HG02852 (cell line): ENCODE results near the gene MYO7A.

ENCODE experiments used
- ATAC-seq: cut with Tn5 transposase; IDR thresholded peaks from one replicate; pipeline ENCODE4 v1.9.1; 2021; ENCODE audit warnings: mild to moderate bottlenecking, moderate library complexity; ENCODE audit not compliant: unreplicated experiment

Gene MYO7A

DNA sequence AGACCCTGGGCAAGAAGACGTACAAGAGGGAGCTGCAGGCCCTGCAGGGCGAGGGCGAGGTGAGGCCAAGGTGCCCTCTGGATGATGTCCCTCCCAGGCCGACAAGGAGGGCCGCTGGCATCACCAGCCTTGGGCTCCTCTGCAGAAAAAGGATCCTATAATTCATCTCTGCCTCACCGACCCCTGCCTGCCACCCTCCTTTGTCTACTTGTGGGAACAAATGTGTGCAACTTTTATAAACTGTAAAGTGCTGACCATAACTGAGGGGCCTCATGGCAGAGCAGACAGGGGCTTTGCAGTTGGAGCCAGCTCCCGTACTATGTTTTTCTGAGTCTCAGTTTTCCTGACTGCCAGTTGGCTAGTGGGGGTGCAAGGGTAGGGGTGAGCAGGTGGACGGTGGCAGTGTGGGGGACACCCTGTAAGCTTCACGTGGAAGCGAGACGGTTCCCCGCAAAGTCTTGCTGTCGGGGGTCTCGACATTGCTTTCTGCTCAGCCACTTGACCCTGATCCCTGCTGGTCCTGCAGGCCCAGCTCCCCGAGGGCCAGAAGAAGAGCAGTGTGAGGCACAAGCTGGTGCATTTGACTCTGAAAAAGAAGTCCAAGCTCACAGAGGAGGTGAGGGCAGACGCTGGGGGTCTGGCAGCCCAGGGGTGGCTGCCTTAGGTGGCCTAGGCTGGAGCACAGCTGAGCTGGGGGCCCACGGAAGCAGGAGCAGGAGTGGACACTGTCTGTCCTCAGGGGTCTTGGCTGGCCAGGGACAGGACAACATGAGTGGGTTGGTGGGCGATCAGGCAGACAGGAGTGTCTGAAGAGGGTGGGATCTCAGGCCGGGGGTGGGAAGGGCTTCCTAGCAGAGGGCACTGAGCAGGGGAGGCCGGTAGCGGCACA, 54.7 kb downstream of the MYO7A start:
- ATAC-seq: no peak

- no peak for ATAC-seq
Observed at GRCh38 chr11:77183431-77183984, 55.5 kb downstream of the MYO7A start.

DNA sequence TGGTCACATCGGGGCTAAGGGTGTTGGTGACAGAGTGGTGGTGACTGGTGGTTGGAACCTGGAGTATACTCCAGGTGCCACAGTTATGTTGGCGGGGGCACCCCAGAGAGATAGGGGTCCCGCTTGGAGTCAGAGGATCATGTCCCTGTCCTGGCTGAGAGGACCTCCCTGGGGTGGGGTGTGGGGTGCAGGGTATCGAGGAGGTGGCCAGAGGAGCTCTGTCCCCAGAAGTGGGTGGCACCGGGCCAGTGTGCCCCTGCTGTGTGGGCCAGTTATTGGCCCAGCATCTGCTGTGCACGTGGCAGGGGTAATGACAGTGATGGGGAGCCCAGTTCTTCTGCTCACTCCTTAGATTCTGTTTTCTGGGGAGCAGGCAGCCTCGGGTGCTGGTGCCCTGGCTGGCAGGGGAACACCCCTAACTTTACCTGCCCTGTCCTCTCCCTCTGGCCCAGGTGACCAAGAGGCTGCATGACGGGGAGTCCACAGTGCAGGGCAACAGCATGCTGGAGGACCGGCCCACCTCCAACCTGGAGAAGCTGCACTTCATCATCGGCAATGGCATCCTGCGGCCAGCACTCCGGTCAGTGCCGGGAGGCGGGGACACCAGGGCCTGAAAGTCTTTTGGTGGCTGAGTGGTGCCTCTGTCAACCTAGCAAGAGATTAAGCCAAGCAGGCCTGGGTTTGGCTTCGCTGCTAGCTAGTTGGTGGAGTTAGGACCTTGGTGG, 56.3 kb downstream of the MYO7A start:
- ATAC-seq: no peak

DNA sequence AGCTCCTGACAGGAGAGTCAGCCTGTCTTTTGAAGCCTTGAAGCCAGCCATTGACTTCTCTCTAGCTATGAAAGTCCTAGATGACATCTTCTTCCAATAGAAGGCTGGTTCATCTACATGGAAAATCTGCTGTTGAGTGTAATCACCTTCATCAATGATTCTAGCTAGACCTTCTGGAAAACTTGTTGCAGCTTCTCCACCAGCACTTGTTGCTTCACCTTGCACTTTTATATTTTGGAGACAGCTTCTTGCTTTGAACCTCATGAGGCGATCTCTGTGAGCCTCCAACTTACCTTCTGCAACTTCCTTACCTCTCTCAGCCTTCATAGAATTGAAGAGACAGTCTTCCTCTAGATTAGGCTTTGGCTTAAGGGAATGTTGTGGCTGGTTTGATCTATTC, 58.3 kb downstream of the MYO7A start:
- ATAC-seq: no peak

- no peak for ATAC-seq
Observed at GRCh38 chr11:77187111-77187750, 59.2 kb downstream of the MYO7A start.

DNA sequence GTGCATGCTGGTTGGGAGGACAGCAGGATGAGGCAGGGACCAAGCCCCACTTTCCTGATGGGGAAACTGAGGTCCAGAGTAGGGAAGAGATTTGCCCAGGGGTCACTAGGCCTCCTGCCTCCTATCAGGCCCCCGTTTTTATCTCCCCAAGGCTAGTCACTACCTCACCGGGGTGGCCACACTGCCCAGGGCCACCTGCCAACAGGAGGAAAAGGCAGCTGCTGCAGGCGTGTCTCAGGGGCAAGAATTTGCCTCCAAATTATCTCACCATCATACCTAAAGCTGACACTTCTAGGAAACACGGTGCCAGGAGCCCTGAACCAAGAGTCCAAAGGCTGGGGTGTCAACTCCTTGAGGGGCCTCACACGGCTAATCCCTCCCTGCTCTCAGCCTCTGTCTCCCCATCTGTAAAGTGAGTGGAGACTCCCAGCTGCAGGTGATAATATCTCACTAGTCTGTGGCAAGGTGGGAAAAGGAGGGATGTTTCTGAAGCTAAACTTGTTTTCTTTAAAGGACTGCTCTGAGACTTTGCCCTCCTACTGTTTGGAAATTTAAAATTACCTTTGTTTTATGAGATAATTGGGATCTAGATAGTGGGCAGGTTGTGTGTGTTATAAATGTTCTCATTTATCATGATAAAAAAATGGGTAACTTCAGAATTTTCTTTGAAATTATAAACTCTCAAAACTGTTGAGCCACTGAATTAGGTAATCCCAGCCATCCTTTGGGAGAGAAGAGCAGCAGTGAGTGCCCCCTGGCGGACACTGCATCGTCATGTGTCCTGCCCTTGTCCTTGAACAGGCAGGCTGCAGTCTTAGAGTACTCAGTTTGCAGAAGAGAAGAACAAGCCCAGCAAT, 60.0 kb downstream of the MYO7A start:
- no peak for ATAC-seq

DNA sequence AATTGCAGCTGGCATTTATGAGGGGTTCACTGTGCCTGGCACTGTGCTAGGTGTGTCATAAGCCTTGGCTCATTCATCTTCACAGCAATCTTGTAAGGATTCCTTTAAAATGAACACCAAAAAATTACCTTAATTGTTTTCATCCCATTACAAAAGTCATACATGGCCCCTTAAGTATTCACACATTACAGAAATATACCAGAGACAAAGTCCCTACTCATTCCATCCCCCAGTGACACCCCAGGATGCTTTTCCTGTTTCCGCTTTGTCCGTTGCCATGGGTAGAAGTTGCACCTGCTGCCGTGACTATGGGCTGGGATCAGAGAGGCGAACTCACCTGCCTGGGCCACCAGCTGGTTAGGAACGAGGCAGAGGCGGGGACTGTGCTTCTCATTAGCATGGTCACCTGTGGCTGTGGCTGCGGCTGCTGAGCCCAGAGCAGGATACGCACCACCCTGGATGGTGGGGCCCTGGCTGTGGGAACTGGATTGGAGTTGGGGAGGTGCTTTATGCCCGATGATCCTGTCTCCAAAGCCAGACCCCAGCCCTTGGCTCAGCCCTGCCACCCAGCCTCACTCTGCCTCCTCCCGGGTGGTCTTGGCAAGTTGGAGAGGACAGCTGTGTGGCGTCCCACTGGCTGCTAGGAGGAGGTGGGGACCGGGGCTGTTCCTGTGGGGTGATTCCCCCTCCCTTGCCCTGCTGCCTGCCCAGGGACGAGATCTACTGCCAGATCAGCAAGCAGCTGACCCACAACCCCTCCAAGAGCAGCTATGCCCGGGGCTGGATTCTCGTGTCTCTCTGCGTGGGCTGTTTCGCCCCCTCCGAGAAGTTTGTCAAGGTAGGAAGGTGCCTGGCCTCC, 60.8 kb downstream of the MYO7A start:
- no peak for ATAC-seq

GRCh38 chr11:77189588-77190210, 61.7 kb downstream of the MYO7A start:
- no peak for ATAC-seq

DNA sequence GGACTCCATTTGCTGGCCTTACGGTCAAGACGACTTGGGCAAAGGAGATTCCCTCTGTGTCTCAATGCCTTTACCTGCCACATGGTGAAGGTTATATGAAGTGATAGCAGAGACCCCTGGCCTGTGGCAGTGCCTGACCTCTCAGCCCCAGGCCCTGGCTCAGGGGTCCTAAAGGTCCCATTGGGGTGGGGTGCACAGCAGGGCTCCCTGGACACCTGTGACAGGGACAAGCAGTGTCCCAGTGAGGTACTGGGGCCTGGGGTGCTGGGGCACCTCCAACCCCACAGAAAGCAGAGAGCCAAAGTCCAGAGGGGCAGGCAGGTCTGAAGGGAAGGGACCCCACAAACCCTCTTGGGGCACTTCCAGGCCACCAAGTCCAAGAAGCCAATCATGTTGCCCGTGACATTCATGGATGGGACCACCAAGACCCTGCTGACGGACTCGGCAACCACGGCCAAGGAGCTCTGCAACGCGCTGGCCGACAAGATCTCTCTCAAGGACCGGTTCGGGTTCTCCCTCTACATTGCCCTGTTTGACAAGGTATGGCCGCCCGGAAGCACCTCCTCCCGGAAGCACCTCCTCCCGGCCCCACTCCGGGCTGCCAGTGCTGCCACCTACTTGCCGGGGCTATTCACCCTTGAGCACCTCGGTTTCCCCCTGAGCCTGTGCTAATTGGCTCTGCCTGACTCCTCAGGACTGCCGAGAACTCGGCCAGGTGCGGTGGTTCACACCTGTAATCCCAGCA, 62.5 kb downstream of the MYO7A start:
- ATAC-seq: no peak

DNA sequence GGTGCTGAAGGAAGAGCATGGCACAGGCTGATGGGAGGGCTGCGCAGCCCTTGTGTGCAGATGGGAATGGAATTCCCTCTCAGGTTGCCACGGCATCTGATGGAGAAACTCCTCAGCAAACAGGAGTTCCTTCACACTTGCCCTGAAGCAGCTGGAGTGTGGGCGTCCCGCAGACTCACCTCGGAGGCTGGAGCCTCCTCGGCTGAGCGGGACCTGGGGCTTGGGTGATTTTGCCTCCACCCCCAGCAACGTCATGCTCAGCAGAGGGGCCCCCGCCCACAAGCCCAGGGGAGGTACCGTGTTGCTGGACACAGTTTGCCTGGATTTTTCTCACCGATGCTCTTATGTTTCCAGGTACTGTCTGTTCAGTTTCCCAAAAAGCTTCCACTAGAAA, 63.4 kb downstream of the MYO7A start:
- ATAC-seq: no peak

- no peak for ATAC-seq
Observed at GRCh38 chr11:77191823-77192495, 63.9 kb downstream of the MYO7A start.

- no peak for ATAC-seq
Observed at GRCh38 chr11:77193167-77193566, 65.1 kb downstream of the MYO7A start.

DNA sequence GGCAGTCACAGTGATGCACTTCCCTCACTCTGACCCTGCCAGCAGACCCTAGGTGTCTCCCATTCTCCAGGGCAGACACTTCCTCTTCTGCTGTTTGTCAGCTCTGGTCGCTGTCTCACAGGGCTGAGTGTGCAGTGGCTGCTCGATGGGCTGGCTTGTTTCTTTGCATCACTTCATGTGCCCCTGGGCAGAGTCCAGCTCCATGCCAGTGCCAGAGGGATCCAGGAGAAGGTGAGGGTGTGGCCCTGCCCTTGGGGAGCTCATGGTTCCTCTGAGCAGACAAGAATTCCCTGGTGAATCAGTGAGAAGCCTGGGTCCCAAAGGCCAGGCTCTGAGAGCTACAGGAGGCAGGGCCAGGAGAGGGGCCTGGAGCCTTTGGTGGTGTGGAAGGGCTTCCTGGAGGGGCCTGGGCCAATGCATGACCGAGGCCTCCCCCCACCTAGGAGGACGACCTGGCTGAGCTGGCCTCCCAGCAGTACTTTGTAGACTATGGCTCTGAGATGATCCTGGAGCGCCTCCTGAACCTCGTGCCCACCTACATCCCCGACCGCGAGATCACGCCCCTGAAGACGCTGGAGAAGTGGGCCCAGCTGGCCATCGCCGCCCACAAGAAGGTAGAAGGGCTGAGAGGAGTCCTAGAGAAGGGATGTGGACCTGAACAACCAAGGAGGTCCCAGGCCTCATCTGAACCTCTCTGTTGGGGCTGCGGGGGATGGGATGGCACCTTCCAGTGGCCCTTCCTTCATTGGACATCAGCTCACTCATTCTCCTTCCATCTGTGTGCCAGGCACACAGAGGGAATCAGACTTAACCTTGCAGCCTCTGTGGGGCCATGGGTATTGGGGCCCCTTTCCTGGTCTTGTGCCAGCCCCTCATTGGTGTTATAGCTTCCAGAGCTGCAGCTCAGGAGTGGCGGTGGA, 66.1 kb downstream of the MYO7A start:
- ATAC-seq: no peak

DNA sequence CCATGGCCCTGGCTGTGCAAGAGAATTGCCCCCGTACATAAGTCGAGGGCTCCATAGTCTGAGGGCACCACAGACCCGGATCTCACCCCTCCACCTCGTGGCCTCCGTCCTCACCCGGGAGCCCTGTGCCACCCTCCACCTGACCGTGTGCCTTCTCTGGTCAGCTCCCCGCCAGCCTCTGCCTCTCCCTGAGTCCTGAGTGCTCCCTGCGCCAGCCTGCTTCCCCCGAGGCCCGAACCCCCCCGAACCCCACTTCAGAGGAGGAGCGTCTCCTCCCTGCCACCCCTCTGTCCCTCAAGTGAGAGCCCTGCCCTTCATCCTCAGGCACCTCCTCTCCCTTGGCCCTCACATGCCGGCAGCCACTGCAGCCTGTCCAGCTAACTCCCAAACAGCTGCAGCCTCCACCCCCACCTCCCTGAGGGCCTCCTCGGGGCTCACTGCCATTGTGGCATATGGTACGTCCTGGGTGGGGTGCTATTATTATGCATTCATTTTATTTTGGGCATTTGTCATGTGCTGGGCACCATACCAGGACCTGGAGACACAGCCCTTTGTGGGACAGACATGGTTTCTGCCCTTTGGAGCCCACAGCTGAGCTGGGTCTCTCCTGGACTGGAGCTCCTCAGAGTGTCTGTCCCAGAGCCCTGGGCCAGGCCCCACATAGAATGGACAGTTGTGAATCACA, 67.2 kb downstream of the MYO7A start:
- ATAC-seq: no peak

- no peak for ATAC-seq
Observed at GRCh38 chr11:77196961-77197360, 68.9 kb downstream of the MYO7A start.

DNA sequence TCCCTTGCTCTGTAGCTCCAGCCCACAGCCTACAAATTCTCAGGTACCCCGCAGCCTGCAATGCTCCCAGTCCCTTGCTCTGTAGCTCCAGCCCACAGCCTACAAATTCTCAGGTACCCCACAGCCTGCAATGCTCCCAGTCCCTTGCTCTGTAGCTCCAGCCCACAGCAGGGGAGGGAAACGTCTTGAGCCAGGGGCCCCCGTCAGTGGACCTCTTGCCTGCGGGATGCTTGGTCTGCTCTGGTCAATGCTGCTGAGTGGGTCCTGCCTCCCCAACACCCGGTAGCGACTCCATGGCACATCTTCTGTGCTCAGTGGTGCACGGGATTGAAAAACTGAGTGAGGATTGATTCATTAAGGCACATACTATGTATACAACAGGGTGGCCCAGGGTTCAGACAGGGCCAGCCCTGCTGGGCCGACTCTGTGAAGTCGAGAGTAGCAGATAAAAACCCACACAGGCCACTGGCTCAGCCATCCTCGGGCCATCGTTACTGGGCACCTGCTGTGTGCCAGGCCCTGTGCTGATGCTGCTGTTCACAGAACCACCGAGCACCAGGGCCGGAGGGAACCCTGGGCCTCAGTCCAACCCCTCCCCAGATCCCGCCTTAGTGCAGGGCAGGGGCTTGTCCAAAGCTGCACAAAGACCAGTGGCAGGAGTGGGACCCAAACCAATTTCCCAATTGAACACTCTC, 69.7 kb downstream of the MYO7A start:
- ATAC-seq: no peak
